ENCODE data around the gene KCNH3. TPM values are rescaled to one million over a fixed set of nuclear protein-coding genes. Genes with fewer than 3 reads are reported as not detected.
"Not testable (repeated sequence)": the region's sequence is repeated elsewhere in the genome, so short reads cannot be mapped to it uniquely, and the experiment has no call there.

Gene KCNH3
- total RNA-seq, 2 experiments from 2014 or later: 0.58 to 0.90 TPM

DNA sequence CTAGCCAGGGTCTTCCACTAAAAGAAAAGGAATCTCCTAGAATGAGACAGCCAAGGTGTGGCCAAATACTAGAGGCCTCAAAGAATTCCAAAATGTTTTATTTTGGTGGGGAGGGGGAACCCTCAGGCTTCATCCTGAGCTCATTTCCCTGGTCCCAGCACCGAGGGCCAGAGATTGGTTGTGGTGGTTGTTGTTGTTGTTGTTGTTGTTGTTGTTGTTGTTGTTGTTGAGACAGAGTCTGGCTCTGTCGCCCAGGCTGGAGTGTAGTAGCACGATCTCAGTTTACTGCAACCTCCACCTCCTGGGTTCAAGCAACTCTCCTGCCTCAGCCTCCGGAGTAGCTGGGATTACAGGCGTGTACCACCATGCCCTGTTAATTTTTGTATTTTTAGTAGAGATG, 4.7 kb upstream of the KCNH3 start:
- CTCF ChIA-PET: interaction anchor here (0.7 to 1.3 kb wide), 2 partner anchors 20 to 45 kb away, joined by 3 to 6 read pairs; no protein-coding TSS in a partner anchor
- not testable (repeated sequence) for H3K27ac Mint-ChIP-seq; DNase-seq; H3K4me1 Mint-ChIP-seq; H3K9me3 Mint-ChIP-seq; H3K36me3 Mint-ChIP-seq (ENCODE audit: low read depth); H3K4me3 Mint-ChIP-seq
- POLR2A ChIA-PET: interaction anchor here (1.0 kb wide), 1 partner anchor 212 kb away, joined by 3 read pairs; no protein-coding TSS in a partner anchor
- H3K27me3 Mint-ChIP-seq: peaks cover 27% of the 10 kb centered on the region

GRCh38 chr12:49534731-49535278, 4.0 kb upstream of the KCNH3 start:
- DNase-seq: no peak
- ChIA-PET CTCF (interaction anchor here (1.3 to 1.4 kb wide), 2 partner anchors 21 to 177 kb away, joined by 4 to 6 read pairs; no protein-coding TSS in a partner anchor), POLR2A (interaction anchor here (1.0 kb wide), 1 partner anchor 212 kb away, joined by 3 read pairs; no protein-coding TSS in a partner anchor)
- Mint-ChIP-seq H3K36me3 (ENCODE audit: low read depth) (no peaks in the 10 kb centered on the region), H3K4me1 (peaks cover 12% of the 10 kb centered on the region), H3K9me3 (no peaks in the 10 kb centered on the region), H3K27ac (no peak overlapping the region), H3K4me3 (no peak overlapping the region), H3K27me3 (peaks cover 32% of the 10 kb centered on the region)

DNA sequence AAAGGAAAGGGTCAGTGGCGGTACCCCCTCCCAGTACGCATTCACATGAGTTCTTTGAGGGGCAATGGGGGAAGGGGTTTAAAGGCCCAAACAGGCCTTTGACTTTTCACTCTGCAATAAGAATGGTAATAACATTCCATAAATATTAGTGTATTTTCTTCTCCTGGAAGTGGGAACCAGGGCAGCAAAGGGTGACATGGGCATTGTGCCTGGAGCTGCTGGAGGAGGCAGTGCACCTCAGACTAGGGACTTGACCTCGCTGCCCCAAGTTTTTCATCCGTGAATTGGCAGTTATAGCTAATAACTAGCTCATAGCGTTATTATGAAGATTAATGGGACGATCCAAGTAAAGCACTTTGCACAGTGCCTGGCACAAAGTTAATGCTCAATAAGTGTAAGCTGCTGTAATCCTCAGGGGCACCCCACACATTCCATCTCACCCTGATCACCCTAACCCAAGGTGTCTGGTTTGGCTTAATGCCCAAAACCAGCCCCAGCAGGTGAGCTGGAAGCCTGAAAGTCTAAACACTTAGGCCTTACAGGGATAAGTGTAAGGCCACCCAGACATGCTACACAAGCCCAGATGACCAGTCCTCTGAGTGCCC, 2.8 kb upstream of the KCNH3 start:
- Mint-ChIP-seq H3K36me3 (ENCODE audit: low read depth) (no peaks in the 10 kb centered on the region), H3K9me3 (no peaks in the 10 kb centered on the region), H3K27ac (no peak overlapping the region), H3K4me1 (peaks cover 21% of the 10 kb centered on the region), H3K4me3 (no peak overlapping the region), H3K27me3 (peaks cover 43% of the 10 kb centered on the region)
- DNase-seq: no peak
- ChIA-PET POLR2A (interaction anchor here (1.0 kb wide), 1 partner anchor 169 kb away, joined by 3 read pairs; the partner anchor contains the start of gene SPATS2), CTCF (interaction anchor here (0.6 to 1.4 kb wide), 4 partner anchors 24 to 270 kb away, joined by 3 to 4 read pairs (median 4); no protein-coding TSS in a partner anchor)

DNA sequence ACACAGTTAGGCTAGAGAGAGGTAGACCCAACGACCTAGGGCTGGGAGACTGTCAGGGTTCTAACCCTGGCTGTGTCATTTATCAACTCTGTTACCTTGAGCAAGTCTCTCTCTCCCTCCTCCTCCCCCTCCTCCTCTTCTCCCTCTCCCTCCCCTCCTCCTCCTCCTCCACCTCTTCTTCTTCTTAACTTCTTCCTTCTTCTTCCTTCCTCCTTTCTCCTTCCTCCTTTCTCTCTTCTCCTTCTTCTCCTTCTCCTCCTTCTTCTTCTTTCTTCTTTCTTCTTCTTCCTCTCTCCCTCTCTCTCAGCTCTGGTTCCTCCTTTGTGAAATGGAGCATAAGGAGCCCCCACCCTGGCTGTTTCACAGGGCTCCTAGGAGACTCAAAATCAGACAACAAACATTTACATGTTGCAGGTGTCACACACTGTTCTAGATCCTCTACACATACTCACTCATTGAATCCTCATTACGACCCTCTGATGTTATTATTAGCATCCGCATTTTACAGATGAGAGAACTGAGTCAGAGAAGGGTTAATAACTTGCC, 2.2 kb upstream of the KCNH3 start:
- ChIA-PET CTCF (interaction anchor here (0.6 to 1.3 kb wide), 3 partner anchors 24 to 270 kb away, joined by 3 read pairs; no protein-coding TSS in a partner anchor), POLR2A (interaction anchor here (0.6 to 1.0 kb wide), 2 partner anchors 20 to 170 kb away, joined by 3 to 5 read pairs; partner anchors contain the start of gene SPATS2)
- no peak for DNase-seq
- Mint-ChIP-seq H3K27ac (no peak overlapping the region), H3K4me3 (no peak overlapping the region), H3K4me1 (peaks cover 21% of the 10 kb centered on the region), H3K27me3 (peaks cover 47% of the 10 kb centered on the region), H3K36me3 (ENCODE audit: low read depth) (no peaks in the 10 kb centered on the region), H3K9me3 (no peaks in the 10 kb centered on the region)

DNA sequence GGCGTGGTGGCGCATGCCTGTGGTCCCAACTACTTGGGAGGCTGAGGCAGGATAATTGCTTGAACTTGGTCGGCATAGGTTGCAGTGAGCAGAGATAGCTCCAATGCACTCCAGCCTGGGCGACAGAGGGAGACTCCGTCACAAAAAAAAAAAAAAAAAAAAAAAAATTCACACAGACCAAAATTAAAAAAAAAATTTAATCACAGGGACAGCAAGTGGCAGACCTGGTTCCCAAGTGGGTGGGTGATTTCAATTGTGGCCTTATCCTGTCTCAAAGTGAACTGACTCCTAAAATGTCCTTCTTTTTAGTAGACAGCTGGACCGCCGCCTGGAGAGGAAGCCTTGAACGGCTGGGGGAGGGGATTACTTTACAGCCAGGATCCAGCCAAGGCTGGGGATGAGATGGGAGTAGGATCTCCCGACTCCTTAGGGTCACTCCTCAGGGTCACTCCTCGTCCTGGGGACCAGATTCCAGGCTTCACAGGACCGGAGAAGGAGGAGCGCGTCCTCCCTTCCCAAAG, 1.5 kb upstream of the KCNH3 start:
- H3K27ac Mint-ChIP-seq: no peak overlapping the region
- peaks cover 47% of the 10 kb centered on the region for H3K27me3 Mint-ChIP-seq
- peaks cover 21% of the 10 kb centered on the region for H3K4me1 Mint-ChIP-seq
- no peak overlapping the region for H3K4me3 Mint-ChIP-seq
- no peaks in the 10 kb centered on the region for H3K9me3 Mint-ChIP-seq
- ChIA-PET CTCF (interaction anchor here (0.7 to 2.7 kb wide), 5 partner anchors 23 to 179 kb away, joined by 3 to 9 read pairs (median 3); no protein-coding TSS in a partner anchor), POLR2A (interaction anchor here (0.6 to 3.6 kb wide), 3 partner anchors 15 to 171 kb away, joined by 3 to 12 read pairs (median 5); partner anchors contain the start of gene SPATS2)
- no peaks in the 10 kb centered on the region for H3K36me3 Mint-ChIP-seq (ENCODE audit: low read depth)
- DNase-seq: no peak

- no peak for DNase-seq
- no peaks in the 10 kb centered on the region for H3K9me3 Mint-ChIP-seq
- no peak overlapping the region for H3K27ac Mint-ChIP-seq
- H3K36me3 Mint-ChIP-seq (ENCODE audit: low read depth): no peaks in the 10 kb centered on the region
- peak overlapping the region; percentile 60 for H3K4me3 Mint-ChIP-seq
- peaks cover 47% of the 10 kb centered on the region for H3K27me3 Mint-ChIP-seq
- H3K4me1 Mint-ChIP-seq: peaks cover 21% of the 10 kb centered on the region
- ChIA-PET POLR2A (interaction anchor here (0.6 to 3.6 kb wide), 4 partner anchors 15 to 407 kb away, joined by 3 to 12 read pairs (median 7); partner anchors contain the start of gene SPATS2), CTCF (interaction anchor here (1.0 to 2.7 kb wide), 7 partner anchors 16 to 179 kb away, joined by 3 to 9 read pairs (median 4); partner anchors contain the start of gene SPATS2)
Measured at GRCh38 chr12:49537752-49538509, 899 bp upstream of the KCNH3 start.

- Mint-ChIP-seq H3K9me3 (no peaks in the 10 kb centered on the region), H3K4me3 (peak overlapping the region; percentile 50), H3K4me1 (peaks cover 26% of the 10 kb centered on the region), H3K36me3 (ENCODE audit: low read depth) (no peaks in the 10 kb centered on the region), H3K27me3 (peaks cover 51% of the 10 kb centered on the region), H3K27ac (no peak overlapping the region)
- CTCF ChIA-PET: interaction anchor here (1.6 to 2.7 kb wide), 2 partner anchors 14 to 41 kb away, joined by 4 to 7 read pairs; no protein-coding TSS in a partner anchor
- POLR2A ChIA-PET: interaction anchor here (1.1 to 3.6 kb wide), 4 partner anchors 14 to 173 kb away, joined by 3 to 12 read pairs (median 8); partner anchors contain the start of gene SPATS2
- no peak for DNase-seq
Measured at GRCh38 chr12:49539406-49540228, 787 bp downstream of the KCNH3 start.

- Mint-ChIP-seq H3K4me1 (peaks cover 26% of the 10 kb centered on the region), H3K27me3 (peaks cover 53% of the 10 kb centered on the region), H3K4me3 (peak overlapping the region; percentile 45), H3K9me3 (no peaks in the 10 kb centered on the region), H3K36me3 (ENCODE audit: low read depth) (no peaks in the 10 kb centered on the region), H3K27ac (no peak overlapping the region)
- DNase-seq: no peak
- ChIA-PET POLR2A (interaction anchor here (1.1 to 3.6 kb wide), 3 partner anchors 15 to 174 kb away, joined by 3 to 12 read pairs (median 5); partner anchors contain the start of gene SPATS2), CTCF (no interaction called here)
Measured at GRCh38 chr12:49540229-49541139, 1.7 kb downstream of the KCNH3 start.

- POLR2A ChIA-PET: no interaction called here
- Mint-ChIP-seq H3K9me3 (no peaks in the 10 kb centered on the region), H3K4me3 (no peak overlapping the region), H3K27ac (no peak overlapping the region), H3K27me3 (peaks cover 52% of the 10 kb centered on the region), H3K4me1 (peaks cover 26% of the 10 kb centered on the region), H3K36me3 (ENCODE audit: low read depth) (no peaks in the 10 kb centered on the region)
- DNase-seq: no peak
- CTCF ChIA-PET: no interaction called here
Measured at GRCh38 chr12:49541140-49541861, 2.5 kb downstream of the KCNH3 start.

DNA sequence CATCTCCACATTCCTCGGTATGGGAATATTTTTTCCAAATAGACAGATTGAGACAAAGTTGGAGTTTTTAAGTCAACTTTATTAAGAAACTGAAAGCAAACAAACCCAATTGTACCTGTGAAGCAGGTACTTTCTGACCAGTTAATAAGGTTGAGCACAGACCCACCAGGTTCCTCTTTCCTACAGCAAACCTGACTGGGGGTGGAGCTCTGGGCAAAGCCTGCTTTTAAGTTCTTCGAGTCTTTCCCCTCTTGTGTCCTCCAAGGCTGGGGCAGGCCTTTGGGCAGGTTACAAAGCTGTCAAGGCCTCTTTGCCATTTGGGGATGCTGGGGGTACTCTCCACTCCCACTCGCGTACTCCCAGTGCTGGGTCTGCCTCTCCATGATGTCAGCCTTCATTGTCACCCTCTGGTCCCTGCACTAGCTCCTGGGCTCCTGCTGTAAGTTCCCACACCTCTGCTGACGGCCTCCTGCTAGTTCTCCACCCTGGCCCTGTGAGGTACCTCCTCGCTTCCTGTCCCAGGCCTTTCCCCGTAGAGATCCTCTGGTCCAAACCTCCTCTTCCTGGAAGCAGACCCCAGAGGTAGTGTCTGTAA, 3.2 kb downstream of the KCNH3 start:
- no peak for DNase-seq
- ChIA-PET POLR2A (interaction anchor here (1.5 kb wide), 1 partner anchor 12 kb away, joined by 5 read pairs; no protein-coding TSS in a partner anchor), CTCF (no interaction called here)
- Mint-ChIP-seq H3K27ac (no peak overlapping the region), H3K9me3 (no peaks in the 10 kb centered on the region), H3K27me3 (peaks cover 46% of the 10 kb centered on the region), H3K4me1 (peaks cover 26% of the 10 kb centered on the region), H3K4me3 (no peak overlapping the region), H3K36me3 (ENCODE audit: low read depth) (no peaks in the 10 kb centered on the region)

Measured in activated CD4-positive, alpha-beta memory T cell treated with anti-CD3 and anti-CD28 coated beads, Interleukin-2, amount 10 ng/mL, durations not matched to agents 7 days and 5 days (primary cell).